GM19452 (cell line): ENCODE data around the gene MAPKAP1.

Experiments
- ATAC-seq: cut with Tn5 transposase; IDR thresholded peaks from one replicate; pipeline ENCODE4 v1.9.1; 2021; ENCODE audit not compliant: unreplicated experiment

Gene MAPKAP1

GRCh38 chr9:125515983-125516940, 190.7 kb downstream of the MAPKAP1 start:
- ATAC-seq, result no peak

GRCh38 chr9:125515281-125515680, 191.7 kb downstream of the MAPKAP1 start:
- ATAC-seq, result no peak

- no peak for ATAC-seq
Measured at GRCh38 chr9:125514468-125514867, 192.5 kb downstream of the MAPKAP1 start.

- ATAC-seq, result peak; percentile 86
Measured at GRCh38 chr9:125513668-125514413, 193.2 kb downstream of the MAPKAP1 start.

GRCh38 chr9:125513303-125513667, 193.7 kb downstream of the MAPKAP1 start:
- ATAC-seq, result no peak

GRCh38 chr9:125511789-125512660, 195.0 kb downstream of the MAPKAP1 start:
- ATAC-seq, result no peak

GRCh38 chr9:125510980-125511379, 196.0 kb downstream of the MAPKAP1 start:
- no peak for ATAC-seq

- ATAC-seq, result no peak
Measured at GRCh38 chr9:125509476-125509875, 197.5 kb downstream of the MAPKAP1 start.

- no peak for ATAC-seq
Measured at GRCh38 chr9:125508249-125508648, 198.8 kb downstream of the MAPKAP1 start.

GRCh38 chr9:125507226-125507625, 199.8 kb downstream of the MAPKAP1 start:
- ATAC-seq, result no peak

GRCh38 chr9:125505988-125506438, 201.0 kb downstream of the MAPKAP1 start:
- no peak for ATAC-seq

GRCh38 chr9:125504616-125505015, 202.4 kb downstream of the MAPKAP1 start:
- ATAC-seq, result no peak

- ATAC-seq, result no peak
Measured at GRCh38 chr9:125497906-125498305, 209.1 kb downstream of the MAPKAP1 start.

- ATAC-seq, result no peak
Measured at GRCh38 chr9:125497478-125497877, 209.5 kb downstream of the MAPKAP1 start.

GRCh38 chr9:125496313-125496834, 210.6 kb downstream of the MAPKAP1 start:
- ATAC-seq, result no peak

GRCh38 chr9:125495172-125496119, 211.6 kb downstream of the MAPKAP1 start:
- ATAC-seq, result peak; percentile 69

GRCh38 chr9:125494653-125494915, 212.4 kb downstream of the MAPKAP1 start:
- ATAC-seq, result no peak

GRCh38 chr9:125493881-125494652, 212.9 kb downstream of the MAPKAP1 start:
- ATAC-seq, result no peak

GRCh38 chr9:125493384-125493783, 213.6 kb downstream of the MAPKAP1 start:
- no peak for ATAC-seq
